GM18870 (cell line): ENCODE results near the gene POLRMT.

ENCODE experiments used
- ATAC-seq: cut with Tn5 transposase; IDR thresholded peaks from one replicate; pipeline ENCODE4 v1.9.1; 2021; ENCODE audit warnings: moderate library complexity; ENCODE audit not compliant: unreplicated experiment

The POLRMT gene

DNA sequence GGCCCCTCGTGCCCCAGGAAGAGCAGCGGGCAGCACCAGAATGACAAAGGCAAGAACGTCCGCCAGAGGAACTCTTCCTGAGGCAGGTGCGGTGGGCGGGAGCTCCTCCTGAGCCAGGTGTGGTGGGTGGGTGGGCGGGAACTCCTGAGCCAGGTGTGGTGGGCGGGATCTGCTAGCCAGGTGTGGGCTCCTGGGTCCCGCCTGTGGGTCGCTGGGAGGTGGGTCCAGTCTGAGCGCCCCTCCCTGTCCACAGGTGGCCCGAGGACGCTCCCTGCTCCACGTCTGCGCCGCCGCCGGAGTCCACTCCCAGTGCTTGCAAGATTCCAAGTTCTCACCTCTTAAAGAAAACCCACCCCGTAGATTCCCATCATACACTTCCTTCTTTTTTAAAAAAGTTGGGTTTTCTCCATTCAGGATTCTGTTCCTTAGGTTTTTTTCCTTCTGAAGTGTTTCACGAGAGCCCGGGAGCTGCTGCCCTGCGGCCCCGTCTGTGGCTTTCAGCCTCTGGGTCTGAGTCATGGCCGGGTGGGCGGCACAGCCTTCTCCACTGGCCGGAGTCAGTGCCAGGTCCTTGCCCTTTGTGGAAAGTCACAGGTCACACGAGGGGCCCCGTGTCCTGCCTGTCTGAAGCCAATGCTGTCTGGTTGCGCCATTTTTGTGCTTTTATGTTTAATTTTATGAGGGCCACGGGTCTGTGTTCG is 50.7 kb downstream of the POLRMT start:
- no peak for ATAC-seq

DNA sequence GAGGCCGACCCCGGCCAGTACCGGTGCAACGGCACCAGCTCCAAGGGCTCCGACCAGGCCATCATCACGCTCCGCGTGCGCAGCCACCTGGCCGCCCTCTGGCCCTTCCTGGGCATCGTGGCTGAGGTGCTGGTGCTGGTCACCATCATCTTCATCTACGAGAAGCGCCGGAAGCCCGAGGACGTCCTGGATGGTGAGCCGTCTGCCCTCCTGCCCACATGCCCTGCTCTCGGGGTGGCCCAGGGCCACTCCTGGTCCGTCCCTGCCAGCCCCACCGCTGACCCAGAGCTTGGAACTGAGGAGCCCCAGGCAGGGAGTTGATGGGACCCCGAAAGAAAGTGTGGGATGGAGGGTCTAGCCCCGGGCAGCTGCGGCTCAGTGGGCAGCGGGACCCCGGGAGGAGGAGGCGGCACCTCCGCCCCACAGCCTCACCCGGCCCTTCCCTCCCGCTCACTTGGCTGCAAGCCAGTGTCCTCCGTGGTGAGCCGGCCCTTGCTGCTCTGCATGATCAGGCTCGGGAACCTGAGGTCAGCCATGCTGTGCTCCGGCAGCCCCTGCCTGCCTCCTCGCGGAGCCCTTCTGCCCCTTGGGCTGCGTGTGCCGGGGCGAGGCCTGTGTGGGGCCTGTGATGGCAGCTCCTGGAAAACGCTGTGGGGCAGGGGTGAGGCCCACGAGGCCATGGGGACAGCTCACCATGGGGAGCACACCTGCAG is 51.8 kb downstream of the POLRMT start:
- ATAC-seq = no peak

DNA sequence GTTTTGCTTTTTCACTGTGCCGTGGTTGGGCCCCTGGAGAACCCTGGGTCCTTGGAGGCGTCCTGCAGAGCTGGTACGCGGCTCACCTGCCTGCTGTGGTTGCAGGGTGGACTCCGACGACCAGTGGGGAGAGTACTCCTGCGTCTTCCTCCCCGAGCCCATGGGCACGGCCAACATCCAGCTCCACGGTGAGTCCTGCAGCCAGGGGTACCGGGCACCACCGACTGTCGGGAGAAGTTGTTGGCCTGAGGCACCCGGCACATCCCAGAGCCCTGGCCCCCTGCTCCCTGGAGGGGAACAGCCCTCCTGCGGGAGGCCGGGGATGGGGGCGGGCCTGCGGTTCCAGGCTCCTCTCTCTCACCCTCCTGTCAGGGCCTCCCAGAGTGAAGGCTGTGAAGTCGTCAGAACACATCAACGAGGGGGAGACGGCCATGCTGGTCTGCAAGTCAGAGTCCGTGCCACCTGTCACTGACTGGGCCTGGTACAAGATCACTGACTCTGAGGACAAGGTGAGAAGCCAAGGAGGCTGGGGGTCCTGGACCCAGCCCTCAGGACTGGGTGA is 53.0 kb downstream of the POLRMT start:
- ATAC-seq = no peak

DNA sequence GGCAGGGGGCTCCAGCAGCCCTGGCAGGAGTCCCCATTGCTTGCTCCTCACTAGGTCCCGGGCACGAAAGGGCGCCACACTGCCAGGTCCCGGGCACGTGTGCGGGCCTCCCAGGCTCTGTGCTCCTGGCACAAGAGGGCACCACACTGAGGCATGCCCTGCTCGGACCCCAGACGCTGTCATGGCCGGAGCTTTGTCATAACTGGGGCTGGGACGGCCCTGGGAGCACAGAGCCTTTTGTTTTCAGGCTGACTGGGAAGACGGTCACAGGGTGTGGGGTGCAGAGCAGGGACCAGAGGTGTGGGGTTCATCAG is 53.5 kb downstream of the POLRMT start:
- ATAC-seq = no peak

DNA sequence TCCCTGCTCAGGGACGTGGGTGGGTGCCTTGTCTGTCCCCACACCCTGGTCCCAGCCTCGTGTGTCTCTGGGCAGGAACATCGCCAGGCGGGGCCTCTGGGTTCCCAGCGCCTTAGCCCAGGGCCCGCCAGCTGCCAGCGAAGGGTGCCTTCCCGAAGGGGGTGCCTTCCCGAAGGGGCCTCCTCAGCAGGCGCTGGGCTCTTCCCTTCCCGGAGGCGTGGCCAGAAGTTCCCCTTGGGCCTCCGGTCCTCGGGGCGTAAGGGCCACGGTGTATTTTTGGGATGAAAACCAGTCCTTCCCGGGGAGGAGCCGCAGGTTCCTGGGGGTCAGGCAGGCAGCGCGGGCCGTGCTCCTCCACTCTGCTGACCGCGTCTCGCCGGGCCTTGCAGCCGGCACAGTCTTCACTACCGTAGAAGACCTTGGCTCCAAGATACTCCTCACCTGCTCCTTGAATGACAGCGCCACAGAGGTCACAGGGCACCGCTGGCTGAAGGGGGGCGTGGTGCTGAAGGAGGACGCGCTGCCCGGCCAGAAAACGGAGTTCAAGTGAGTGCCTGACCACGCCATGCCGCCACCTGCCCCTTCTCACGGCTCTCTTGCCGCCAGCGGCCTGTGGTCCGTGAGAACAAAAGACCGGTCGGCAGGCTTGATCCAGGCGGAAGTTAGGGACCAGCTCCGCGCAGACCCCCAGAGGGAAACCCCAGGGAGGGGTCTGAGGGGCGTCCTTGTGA is 54.1 kb downstream of the POLRMT start:
- ATAC-seq = no peak

DNA sequence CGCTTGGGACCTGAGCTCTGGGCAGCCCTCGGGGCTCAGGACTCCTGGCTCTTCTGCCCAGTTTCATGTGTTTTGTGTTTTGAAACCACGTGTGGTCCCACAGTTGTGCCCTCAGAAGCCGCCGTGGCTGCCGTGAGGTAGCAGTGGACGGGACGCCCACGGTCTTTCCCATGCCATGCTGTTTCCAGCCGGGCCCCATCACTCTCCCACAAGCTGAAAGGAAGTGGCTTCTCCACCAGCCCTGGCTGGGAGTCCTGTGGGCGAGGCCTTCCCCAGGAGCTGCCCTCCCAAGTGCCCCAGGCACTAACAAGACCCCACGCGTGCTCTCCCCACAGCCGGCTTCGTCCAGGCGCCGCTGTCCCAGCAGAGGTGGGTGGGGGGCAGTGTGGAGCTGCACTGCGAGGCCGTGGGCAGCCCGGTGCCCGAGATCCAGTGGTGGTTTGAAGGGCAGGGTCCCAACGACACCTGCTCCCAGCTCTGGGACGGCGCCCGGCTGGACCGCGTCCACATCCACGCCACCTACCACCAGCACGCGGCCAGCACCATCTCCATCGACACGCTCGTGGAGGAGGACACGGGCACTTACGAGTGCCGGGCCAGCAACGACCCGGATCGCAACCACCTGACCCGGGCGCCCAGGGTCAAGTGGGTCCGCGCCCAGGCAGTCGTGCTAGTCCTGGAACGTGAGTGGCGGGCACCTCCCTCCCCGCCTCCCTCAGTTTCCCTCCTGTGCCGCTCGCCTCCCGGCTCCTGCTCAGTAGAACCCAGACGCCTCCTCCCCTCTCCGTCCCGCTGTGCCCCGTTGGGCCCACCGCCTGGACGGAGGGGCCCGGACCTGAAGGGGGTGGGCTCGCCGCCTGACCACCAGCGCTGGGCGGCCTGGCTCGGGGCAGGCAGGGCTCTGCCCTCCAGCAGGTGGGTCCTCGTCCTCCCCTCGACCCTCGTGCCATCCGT is 55.6 kb downstream of the POLRMT start:
- ATAC-seq = no peak

DNA sequence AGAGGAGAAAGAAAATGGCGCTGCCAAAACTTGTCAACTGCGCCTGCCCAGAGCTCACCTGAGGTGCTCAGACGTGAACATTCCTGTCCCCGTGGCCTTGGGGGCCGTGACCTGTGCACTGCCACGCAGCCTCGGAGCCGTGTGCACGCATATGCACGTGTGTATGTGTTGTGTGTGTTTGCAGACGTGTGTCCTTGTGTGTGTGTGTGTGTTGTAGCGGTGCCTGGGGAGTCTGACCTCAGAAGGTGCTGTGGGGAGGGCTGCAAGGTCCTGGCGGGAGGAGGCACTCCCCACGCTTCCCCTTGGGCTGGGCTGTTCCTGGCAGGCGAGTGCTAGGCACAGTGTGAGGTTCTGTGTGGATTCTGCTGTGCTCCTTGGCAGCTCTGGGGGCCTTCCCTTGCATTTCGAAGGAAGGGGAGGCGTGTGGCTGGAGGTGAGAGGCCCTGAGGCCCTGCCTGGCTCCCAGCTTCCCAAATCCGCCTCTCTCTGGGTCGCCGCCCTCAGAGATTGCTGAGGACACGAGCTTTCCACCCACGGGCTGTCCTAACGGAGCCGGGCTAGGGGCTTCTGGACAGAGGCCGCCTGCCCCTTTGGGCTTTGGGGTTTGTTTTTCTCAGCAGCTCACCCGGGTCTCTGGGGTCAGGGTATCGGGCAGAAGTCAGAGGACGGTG is 56.4 kb downstream of the POLRMT start:
- no peak for ATAC-seq

DNA sequence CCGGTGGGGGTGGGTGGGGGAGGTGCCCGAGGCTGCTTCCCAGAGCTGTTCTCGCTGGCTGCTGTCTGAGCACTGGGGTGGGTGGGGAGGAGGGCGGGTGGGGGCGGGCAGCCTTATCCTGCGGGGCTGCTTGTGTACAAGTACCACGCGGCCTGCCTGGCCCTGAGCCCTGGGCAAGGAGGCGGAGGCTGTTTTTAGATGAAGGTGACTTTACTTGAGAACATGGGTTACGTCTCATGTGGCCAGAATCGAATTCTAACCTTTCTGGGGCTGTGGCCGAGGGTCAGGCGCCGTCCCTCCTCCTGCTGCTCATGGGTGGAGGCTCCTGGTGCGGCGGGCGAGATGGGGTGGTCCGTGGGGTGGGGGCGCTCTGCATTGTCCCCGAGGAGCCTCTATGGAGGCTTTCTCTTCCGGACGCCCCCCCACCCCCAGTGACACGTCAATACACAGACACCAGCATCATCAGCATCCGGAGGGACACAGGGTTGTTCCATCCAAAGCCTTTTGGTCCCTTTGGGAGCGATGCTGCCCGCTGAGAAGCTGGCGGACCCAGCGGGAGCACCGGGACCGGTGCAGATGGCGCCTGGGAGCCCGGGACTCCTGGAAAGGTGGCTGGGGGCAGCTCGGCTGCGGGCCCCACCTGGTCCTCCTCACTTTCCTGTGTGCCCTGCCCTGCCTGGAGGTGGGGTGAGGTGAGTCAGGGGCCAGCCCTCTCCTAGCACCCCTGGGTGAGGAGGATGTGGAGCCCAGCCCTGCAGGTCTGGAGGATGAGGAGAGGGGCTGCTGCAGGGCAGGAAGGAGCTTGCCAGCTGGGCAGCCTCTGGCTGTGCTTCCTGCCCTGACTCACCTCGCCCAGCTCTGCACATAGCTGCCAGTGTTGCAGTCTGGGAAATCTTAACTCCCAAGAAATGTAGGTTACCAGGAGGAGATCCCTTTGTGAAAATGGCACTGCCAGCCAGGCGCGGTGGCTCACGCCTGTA is 57.5 kb downstream of the POLRMT start:
- no peak for ATAC-seq

DNA sequence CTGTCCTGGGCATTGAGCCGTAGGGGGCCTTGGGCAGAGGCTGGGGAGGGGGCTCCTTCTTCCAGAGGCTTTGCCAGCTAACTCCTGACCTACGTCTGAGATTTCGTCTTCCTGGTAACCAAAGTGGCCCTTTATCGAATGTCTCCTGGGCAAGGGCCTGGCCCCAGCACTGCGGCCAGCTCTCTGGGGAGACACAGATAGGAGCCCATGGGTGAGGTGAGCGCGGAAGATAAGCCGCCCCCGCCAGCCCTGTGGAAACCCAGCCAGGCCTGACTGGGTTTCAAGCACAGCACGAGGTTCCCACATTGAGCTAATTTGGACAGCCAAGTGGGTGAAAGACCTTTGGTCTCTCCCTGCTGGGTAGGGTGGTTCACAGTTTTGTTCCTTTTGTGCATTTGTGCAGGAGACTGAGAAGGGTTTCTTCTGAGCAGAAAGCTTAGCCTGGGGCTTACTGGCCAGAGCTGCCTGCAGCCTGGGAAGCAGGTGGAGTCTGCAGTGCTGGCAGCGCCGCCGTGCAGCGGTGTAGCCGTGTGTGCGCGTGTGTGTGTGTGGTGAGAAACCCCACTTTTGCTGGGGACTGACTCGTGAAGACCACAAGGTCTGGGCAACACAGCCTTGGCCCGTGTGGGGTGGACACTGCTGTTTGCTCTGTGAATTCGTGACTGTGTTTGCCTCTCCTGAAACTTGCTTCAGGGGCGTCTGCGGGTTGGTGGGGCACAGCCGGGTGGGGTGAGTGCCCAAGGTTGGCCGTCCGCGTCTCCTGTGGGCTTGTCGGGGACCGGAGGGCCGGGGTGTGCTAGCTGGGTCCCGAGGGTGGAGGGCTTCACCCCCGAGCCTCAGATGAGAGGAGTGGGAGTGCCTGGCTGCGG is 58.4 kb downstream of the POLRMT start:
- no peak for ATAC-seq

DNA sequence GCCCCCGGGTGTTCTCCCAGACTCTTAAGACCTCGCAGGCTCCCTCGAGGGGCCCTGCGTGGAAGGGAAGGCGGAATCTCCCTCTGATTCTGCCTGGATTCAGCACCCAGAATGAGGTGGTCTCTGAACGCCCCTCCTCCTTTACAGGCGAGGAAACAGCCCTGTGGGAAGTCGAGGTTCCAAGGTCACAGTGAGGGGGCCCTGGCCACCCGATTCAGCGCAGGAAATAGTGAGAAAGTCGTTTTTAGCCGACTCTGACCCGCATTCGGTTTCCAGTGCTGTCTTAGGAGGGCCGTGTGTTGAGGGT is 59.9 kb downstream of the POLRMT start:
- no peak for ATAC-seq

DNA sequence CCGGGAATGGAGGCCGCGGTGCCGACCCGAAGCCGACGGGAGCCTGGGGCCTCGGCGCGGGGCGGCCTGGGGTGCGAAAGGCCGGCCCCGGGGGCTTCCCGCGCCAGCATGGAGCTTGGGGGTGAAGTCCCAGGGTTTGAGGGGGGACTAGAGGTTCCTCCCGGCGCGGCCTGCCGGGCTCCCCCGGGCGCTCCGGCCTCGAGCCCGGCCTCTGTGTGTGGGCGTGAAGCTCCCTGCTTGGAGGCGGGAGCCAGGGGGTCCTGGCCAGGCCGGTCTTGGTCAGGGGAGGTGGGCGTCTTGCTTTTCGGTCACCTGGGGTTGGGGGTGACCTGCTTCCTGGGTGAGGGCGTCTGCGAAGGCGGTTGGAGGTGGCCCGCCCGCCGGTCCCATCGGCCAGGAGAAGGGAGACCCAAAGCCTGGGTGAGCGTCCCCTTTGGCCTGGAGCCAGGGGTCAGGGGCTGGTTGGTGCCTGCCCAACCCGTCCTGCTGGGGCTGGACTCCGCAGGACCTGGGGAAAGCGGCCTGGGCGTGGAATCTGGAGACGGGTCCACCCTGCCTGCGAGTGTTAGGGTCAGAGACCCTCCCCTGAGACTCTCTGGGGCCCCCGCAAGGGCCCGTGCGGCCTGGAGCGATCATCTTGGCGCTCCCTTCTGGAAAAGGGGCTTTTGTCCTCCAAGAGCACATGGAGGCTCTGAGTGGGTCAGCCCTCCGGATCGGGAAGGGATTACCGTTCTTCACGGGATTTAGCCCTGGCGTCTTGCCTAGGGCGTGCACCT is 60.4 kb downstream of the POLRMT start:
- peak; percentile 17 for ATAC-seq

DNA sequence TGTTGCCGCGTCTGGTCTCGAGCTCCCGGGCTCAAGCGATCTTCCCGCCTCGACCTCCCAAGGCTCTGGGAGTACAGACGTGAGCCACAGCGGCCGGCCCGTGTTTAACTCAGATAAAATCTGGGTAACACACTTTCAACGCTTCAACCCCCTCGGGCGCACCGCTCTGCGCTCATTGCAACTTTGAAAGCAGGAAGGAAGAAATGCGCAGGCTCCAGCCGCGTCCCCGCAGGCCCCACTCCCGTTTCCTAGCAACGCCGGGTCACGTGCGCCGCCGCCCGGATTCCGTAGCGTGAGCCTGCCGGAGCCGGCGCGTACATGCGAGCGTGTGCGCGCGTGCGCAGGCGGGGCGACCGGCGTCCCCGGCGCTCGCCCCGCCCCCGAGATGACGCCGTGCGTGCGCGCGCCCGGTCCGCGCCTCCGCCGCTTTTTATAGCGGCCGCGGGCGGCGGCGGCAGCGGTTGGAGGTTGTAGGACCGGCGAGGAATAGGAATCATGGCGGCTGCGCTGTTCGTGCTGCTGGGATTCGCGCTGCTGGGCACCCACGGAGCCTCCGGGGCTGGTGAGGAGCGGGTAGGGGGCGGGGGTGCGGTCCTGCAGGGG is 61.1 kb downstream of the POLRMT start, which contains the start of gene BSG:
BSG (plus strand) TSS at position 457 of the 603 bp plus-strand sequence; CDS start at position 496, 39 bp downstream.
- ATAC-seq = peak; percentile 66

DNA sequence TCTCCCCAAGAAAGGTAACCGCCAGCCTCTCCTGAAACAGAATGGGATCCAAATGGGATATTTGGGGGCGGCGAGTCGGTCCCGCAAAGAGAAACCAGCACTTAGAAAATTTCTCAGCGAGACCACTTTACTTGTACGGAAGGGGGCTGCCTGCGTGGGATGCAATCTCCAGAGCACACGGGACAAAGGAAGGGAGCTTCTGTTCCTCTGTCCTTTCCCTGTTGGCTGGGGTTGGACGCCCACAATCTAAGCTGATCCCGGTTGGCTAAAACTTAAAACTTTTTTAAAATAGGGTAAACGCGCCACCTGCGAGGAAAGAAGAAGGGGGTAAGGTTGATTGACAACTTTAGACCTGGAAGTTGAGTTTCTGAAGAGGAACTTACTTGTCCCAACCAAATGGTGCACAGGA is 61.8 kb downstream of the POLRMT start:
- peak; percentile 5 for ATAC-seq

DNA sequence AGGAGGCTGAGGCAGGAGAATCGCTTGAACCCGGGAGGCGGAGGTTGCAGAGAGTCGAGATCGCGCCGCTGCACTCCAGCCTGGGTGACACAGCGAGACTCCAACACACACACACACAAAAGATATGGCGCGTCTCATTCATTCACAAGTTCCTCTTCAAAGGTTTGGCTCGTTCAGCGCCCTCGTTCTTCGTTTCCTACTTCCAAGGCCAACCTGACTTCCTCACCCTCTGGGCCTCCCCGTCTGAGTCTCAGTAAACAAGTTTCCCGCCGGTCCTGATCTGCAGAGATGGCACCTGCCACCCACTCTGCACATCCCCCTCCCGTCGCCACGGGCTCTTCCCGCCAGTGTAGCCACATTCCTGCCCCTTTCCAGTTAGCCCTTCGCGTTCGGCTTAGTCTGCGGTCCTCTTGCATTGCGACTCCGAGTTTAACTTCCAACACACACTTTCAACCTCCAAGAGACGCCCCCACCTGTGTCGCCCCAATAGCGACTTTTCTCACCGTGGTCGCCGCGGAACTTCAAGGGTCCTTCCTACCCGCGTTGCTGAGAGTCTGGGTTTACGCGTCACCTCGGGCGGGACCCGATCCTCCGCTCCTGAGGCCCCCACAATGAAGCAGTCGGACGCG is 62.3 kb downstream of the POLRMT start:
- ATAC-seq = no peak

DNA sequence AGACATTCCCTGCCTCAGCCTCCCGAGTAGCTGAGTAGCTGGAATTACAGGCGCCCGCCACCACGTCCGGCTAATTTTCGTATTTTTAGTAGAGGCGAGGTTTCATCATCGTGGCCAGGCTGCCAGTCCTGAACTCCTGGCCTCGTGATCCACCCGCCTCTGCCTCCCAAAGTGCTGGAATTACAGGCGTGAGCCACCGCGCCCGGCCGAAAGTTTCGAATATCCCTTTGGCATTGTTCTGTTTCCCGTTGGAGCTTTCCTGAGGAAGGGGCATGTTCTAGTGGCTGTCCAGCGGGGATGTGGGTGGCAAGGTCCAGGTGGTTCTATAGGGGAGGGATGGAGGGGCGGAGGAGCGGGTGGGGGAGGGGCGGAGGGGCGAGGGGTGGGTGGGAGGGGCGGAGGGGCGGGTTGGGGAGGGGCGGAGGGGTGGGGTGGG is 63.1 kb downstream of the POLRMT start:
- ATAC-seq = no peak

DNA sequence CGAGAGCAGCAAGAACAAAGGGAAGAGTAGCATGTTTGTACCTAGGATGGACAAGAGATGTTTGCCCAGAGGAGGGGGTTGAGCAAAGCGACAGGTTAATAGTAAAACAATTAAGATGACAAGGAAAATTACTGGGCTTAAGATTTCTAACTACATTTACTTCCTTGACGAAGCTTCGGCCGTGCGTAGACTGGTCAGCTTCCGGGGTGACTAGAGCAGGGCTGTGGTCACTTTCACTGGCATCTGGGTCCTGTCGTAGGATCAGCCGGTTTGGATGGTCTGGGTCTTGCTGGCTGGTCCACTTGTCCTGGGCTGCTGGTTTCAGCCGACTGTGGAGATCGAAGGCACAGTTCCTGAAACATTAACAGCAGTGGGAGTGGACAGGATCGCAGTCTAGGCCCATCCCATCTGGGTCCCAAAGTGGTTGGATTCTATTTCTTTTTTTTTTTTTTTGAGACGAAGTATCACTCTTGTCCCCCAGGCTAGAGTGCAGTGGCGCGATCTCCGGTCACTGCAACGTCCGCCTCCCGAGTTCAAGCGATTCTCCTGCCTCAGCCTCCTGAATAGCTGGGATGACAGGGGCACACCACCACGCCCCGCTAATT is 65.9 kb downstream of the POLRMT start:
- ATAC-seq = no peak
